ENCODE data around the gene GAS2L1. TPM values are rescaled to one million over a fixed set of nuclear protein-coding genes. Genes with fewer than 3 reads are reported as not detected.

Gene GAS2L1
- total and polyA plus RNA-seq, 2 of the 4 experiments (the other 2 are of a cell fraction): 1.4 to 15.6 TPM

DNA sequence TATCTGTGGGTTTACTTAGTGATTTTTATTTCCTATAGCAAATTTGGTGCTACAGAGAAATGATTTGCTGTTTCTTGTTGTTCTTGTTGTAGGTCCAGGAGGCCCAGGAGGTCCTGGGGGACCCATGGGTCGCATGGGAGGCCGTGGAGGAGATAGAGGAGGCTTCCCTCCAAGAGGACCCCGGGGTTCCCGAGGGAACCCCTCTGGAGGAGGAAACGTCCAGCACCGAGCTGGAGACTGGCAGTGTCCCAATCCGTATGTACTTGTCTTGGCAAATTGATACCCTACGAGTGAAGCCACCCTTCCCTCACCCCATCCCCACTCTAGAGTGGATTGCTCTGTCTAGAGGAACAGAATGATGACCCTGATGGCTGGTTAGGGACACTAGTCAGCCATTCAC, 7.8 kb upstream of the GAS2L1 start:
- no peak overlapping the region for H3K18ac ChIP-seq (ENCODE audit: low read depth, low read length)
- BruUV-seq (replicated peaks): no TSS peak
- TF ChIP-seq POLR2A (IDR thresholded peaks at IDR 0.05; ENCODE audit: low read depth, low read length) (no peak), FOS (IDR thresholded peaks at IDR 0.05; ENCODE audit: low read depth, low read length) (no peak), RAD21 (IDR thresholded peaks at IDR 0.05; ENCODE audit: low read length) (no peak), MXI1 (IDR thresholded peaks at IDR 0.05; ENCODE audit: borderline replicate concordance, low read depth, low read length) (no peak), RFX5 (IDR thresholded peaks at IDR 0.05; ENCODE audit: low read depth, low read length) (no peak), NFE2L2 (IDR thresholded peaks at IDR 0.05; ENCODE audit: low read depth, low read length) (no peak), MAFK (IDR thresholded peaks at IDR 0.05; ENCODE audit: low read depth, low read length) (no peak), BHLHE40 (IDR thresholded peaks at IDR 0.05; ENCODE audit: low read depth, low read length) (no peak), CEBPB (IDR thresholded peaks at IDR 0.05; ENCODE audit: low read depth, low read length) (no peak), MAZ (IDR thresholded peaks at IDR 0.05; ENCODE audit: borderline replicate concordance, low read depth, low read length) (no peak)
- TF ChIP-seq, protein P1, sequence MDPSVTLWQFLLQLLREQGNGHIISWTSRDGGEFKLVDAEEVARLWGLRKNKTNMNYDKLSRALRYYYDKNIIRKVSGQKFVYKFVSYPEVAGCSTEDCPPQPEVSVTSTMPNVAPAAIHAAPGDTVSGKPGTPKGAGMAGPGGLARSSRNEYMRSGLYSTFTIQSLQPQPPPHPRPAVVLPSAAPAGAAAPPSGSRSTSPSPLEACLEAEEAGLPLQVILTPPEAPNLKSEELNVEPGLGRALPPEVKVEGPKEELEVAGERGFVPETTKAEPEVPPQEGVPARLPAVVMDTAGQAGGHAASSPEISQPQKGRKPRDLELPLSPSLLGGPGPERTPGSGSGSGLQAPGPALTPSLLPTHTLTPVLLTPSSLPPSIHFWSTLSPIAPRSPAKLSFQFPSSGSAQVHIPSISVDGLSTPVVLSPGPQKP (IDR thresholded peaks at IDR 0.05; ENCODE audit: borderline replicate concordance, low read depth, low read length): no peak
- no peak overlapping the region for H2BK15ac ChIP-seq (ENCODE audit: low read depth, low read length)
- intact Hi-C loops (cut with micrococcal nuclease): no loop called here
- H2AFZ ChIP-seq (replicated peaks; ENCODE audit: low read length, poor library complexity): no peak overlapping the region
- H2AK5ac ChIP-seq (ENCODE audit: low read depth, low read length): no peak overlapping the region
- DNase-seq (no peak), ATAC-seq (ENCODE audit: low read depth) (no peak)
- H4K91ac ChIP-seq (ENCODE audit: insufficient read depth, low read depth, low read length): no peak overlapping the region
- WGBS, 2 experiments (ENCODE audit: extremely low coverage in 2 of 2, insufficient read length in 1 of 2): 84% methylated on average over 3 of the region's 8 CpGs; no CpG with 5 or more reads in 1 of the 2 experiments
- POLR2A ChIA-PET (ENCODE audit: unreplicated experiment): no interaction called here
- H4K8ac ChIP-seq (ENCODE audit: low read depth in 2 of 2, low read length in 2 of 2): no peak overlapping the region
- H2AK9ac ChIP-seq (replicated peaks; ENCODE audit: low read depth, low read length, poor library complexity): no peak overlapping the region
- H3K14ac ChIP-seq (replicated peaks; ENCODE audit: low read depth, low read length): no peak overlapping the region
- no peaks in the 10 kb centered on the region; the same call in 1 of the 2 replicates for H3K4me1 ChIP-seq (ENCODE audit: control insufficient read depth, insufficient read depth, low read length)
- no peak overlapping the region for H2BK5ac ChIP-seq (ENCODE audit: low read depth, low read length, poor library complexity, severe bottlenecking)
- H3K56ac ChIP-seq (ENCODE audit: extremely low read depth, insufficient read depth, low read length): no peak overlapping the region
- no peak overlapping the region for H3K4me2 ChIP-seq (ENCODE audit: low read depth, low read length)
- CTCF ChIA-PET: no interaction called here
- H4K20me1 ChIP-seq (ENCODE audit: insufficient read depth, low read length): peaks cover 47% of the 10 kb centered on the region
- no peak overlapping the region for H2BK20ac ChIP-seq (ENCODE audit: low read depth, low read length)
- H3K36me3 ChIP-seq (ENCODE audit: control insufficient read depth, insufficient read depth, low read length): peaks cover 69% of the 10 kb centered on the region
- peaks cover 10% of the 10 kb centered on the region for H3K9me1 ChIP-seq (ENCODE audit: insufficient read depth, low read length)
- H3K27ac ChIP-seq (ENCODE audit: insufficient read depth, low read length): no peak overlapping the region
- no peak overlapping the region for H4K5ac ChIP-seq (ENCODE audit: low read depth, low read length)
- dilution Hi-C loops (cut with HindIII; ENCODE audit: low sequenced_read_pairs, unreplicated experiment): no loop called here
- no peak overlapping the region for H3K9ac ChIP-seq (ENCODE audit: low read depth, low read length)
- in situ Hi-C loops (cut with MboI; ENCODE audit: low sequenced_read_pairs): no loop called here
- H2BK120ac ChIP-seq (ENCODE audit: low read depth, low read length): no peak overlapping the region
- no peaks in the 10 kb centered on the region for H3K27me3 ChIP-seq (ENCODE audit: control insufficient read depth, insufficient read depth, low read length)
- H3K4me3 ChIP-seq (ENCODE audit: insufficient read depth, low read depth, low read length): no peak overlapping the region
- peaks cover 26 to 32% of the 10 kb centered on the region in 2 experiments for H3K79me1 ChIP-seq (ENCODE audit: low read depth in 1 of 2, low read length in 2 of 2)
- H3K23ac ChIP-seq (ENCODE audit: low read depth, low read length): no peak overlapping the region
- no peaks in the 10 kb centered on the region for H3K9me3 ChIP-seq (ENCODE audit: control insufficient read depth, insufficient read depth, low read length)
- H3K4ac ChIP-seq (ENCODE audit: low read depth, low read length): no peak overlapping the region

All from IMR-90 (cell line).